ENCODE measurements around the gene RIOK3.

Gene RIOK3

DNA sequence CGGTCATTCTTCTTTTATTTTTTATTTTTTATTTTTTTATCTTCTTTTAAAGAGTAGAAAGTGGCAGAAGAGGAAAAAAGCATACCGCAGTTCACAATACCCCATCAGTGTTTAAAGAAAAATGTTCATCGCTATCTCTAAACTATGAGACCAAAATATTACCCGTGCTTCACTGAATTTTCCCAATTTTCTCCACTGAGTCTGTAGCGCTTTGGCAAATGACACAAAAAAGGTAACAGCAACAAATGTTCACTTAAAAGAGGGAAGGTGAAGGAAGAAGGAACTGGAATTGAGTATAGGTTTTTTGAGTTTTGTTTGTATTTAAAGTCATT is 15.1 kb upstream of the RIOK3 start:
- H3K4me3 ChIP-seq (ENCODE audit: low read length) = peak overlapping the region; percentile 95
- TF ChIP-seq ZNF274 (IDR thresholded peaks at IDR 0.05; ENCODE audit: low read depth, low read length) = no peak

GRCh38 chr18:23438608-23439366 is 14.3 kb upstream of the RIOK3 start:
- TF ChIP-seq ZNF274 (IDR thresholded peaks at IDR 0.05; ENCODE audit: low read depth, low read length) = no peak
- H3K4me3 ChIP-seq (ENCODE audit: low read length) = no peak overlapping the region

DNA sequence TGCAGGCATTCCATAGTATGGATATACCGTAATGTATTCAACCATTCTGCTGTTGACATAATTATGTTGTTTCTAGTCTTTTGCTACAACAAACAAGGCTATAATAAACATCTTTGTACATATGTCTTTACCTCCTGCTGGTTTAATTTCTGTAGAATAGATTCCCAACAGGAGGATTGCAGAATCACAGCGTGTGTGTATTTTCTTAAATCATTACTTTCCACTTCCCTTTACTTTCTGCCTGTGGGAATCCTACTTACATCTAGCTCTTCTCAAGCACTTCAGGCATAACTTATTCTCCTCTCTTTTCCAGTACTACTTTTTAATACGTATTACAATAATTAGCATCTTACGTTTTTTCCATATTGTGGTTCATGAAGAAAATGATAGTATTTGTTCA is 13.0 kb upstream of the RIOK3 start:
- no peak overlapping the region for H3K4me3 ChIP-seq (ENCODE audit: low read length)
- TF ChIP-seq ZNF274 (IDR thresholded peaks at IDR 0.05; ENCODE audit: low read depth, low read length) = no peak

GRCh38 chr18:23442958-23443357 is 10.1 kb upstream of the RIOK3 start:
- H3K4me3 ChIP-seq (ENCODE audit: low read length) = no peak overlapping the region

GRCh38 chr18:23448291-23448690 is 4.8 kb upstream of the RIOK3 start:
- no peak for TF ChIP-seq ZNF274 (IDR thresholded peaks at IDR 0.05; ENCODE audit: low read depth, low read length)
- H3K4me3 ChIP-seq (ENCODE audit: low read length) = no peak overlapping the region

More at GRCh38 chr18:23442958-23443357, 10.1 kb upstream of the RIOK3 start:
- no peak for TF ChIP-seq ZNF274 (IDR thresholded peaks at IDR 0.05; ENCODE audit: low read depth, low read length)

GRCh38 chr18:23450022-23450421 is 3.1 kb upstream of the RIOK3 start:
- no peak overlapping the region for H3K4me3 ChIP-seq (ENCODE audit: low read length)
- TF ChIP-seq ZNF274 (IDR thresholded peaks at IDR 0.05; ENCODE audit: low read depth, low read length) = no peak

DNA sequence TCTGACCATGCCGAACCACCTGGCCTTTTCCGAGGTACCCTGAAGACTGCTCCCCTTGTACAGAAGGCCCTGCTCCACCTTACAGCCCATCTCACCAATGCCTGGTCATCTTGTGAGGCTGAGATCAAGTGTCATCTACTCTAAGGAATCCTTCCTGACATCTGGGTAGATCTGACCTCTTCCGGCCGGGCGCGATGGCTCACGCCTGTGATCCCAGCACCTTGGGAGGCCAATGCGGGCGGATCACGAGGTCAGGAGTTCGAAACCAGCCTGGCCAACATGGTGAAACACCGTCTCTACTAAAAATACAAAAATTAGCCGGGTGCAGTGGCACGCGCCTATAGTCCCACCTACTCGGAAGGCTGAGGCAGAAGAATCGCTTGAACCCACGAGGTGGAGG is 2.1 kb upstream of the RIOK3 start:
- no peak for TF ChIP-seq ZNF274 (IDR thresholded peaks at IDR 0.05; ENCODE audit: low read depth, low read length)
- H3K4me3 ChIP-seq (ENCODE audit: low read length) = no peak overlapping the region; the same call in 1 of the 2 replicates

- no peak overlapping the region; the same call in 1 of the 2 replicates for H3K4me3 ChIP-seq (ENCODE audit: low read length)
- no peak for TF ChIP-seq ZNF274 (IDR thresholded peaks at IDR 0.05; ENCODE audit: low read depth, low read length)
These were observed 1.6 kb upstream of the RIOK3 start for GRCh38 chr18:23451491-23451890.

GRCh38 chr18:23452347-23452727 is 750 bp upstream of the RIOK3 start:
- TF ChIP-seq ZNF274 (IDR thresholded peaks at IDR 0.05; ENCODE audit: low read depth, low read length) = no peak
- peak overlapping the region; percentile 78 for H3K4me3 ChIP-seq (ENCODE audit: low read length)

DNA sequence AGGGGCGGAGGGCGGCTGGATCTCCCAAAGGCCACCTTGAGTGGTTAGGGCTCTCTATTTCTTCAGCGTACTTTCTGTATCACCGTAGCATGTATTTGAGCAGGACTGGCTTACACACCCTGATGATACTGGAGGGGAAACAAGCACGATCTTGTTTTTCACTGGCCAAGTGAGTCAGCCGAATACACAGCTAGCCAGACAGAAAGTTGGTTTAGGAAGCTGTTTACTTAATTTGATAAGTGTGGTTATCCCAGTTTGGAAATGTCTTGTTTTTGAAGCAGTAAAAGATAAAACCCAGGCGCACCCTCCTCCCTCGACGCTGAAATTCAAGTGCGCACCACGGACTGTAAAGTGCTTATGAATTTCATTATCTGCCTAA is 582 bp downstream of the RIOK3 start:
- H3K4me3 ChIP-seq (ENCODE audit: low read length) = peak overlapping the region; percentile 72

DNA sequence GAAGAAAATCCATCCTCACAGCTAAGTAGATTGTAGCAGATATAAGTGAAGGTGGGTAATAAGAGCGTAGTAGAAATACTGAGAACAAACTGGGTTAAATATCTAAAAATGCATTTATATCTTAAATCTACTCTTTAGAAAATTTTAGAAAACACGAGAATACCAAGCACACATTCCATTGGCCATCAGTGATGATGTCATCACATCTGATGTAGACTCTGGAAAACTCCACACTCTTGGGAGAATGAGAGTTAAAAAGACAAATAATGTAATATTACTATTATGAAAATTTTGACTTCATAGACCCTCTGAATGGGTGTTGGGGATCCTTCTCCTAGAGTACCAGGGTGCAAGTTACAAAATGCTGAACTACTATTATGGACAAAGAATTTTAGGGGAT is 3.7 kb downstream of the RIOK3 start:
- H3K4me3 ChIP-seq (ENCODE audit: low read length) = no peak overlapping the region
- TF ChIP-seq ZNF274 (IDR thresholded peaks at IDR 0.05; ENCODE audit: low read depth, low read length) = no peak

More for the DNA sequence above, 582 bp downstream of the RIOK3 start:
- TF ChIP-seq ZNF274 (IDR thresholded peaks at IDR 0.05; ENCODE audit: low read depth, low read length) = no peak

- no peak for TF ChIP-seq ZNF274 (IDR thresholded peaks at IDR 0.05; ENCODE audit: low read depth, low read length)
- no peak overlapping the region for H3K4me3 ChIP-seq (ENCODE audit: low read length)
These were observed 5.9 kb downstream of the RIOK3 start for GRCh38 chr18:23458830-23459529.

DNA sequence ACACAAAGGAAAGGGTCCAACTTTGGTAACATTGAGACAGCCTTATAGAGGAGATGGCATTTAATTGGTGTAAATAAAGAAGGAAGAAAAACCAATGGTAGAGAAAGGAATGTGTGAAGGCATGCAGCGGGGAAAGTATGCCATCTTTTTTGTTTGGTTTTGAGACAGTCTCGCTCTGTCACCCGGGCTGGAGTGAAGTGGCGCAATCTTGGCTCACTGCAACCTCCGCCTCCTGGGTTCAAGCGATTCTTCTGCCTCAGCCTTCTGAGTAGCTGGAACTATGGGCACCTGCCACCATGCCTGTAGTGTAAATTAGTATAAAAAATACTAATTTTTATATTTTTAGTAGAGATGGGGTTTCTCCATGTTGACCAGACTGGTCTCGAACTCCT is 6.4 kb downstream of the RIOK3 start:
- no peak for TF ChIP-seq ZNF274 (IDR thresholded peaks at IDR 0.05; ENCODE audit: low read depth, low read length)

DNA sequence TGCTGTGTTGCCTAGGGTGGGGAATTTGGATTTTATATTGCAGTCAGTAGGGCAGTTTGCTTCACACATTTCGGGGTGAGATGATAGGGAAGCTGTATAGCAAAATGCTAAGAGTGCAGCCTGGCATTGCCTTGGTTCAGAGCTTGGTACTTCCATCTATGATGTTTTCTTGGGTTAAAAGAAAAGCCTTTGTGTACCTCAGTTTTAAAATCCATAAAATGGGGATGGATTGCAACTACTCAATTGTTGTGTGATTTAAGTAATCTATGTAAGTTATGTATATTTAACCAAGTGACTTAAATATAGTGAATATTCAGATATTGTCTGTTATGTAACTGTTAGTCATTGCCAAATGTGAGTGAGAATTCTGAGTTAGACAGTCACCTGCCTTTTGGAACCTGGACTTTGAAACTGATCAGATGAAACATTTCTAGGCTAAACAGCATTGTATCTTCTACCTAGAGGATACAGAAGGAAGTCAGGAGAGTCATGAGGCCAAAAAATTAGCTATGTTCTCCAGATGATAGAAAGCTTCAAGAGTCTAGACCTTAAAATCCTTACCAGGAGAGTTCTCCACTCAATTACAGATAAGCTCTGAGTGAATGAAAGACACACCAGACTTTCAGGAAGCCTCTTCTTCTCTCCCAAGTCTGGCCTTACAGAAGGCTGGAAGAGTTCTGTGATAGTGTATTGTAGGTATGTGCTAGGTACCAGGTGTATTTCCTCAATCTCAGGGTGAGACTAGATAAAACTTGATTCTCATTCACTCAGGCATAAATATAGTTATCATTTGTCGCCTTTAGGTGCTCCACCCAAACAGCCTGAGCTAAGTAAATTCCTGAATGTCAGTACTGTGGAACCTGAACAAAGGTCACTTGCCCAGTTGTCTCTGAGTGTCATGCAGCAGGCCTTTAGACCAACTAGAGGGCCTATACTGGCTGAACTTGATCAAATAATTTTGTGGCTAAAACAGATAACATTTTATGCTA is 7.5 kb downstream of the RIOK3 start:
- TF ChIP-seq ZNF274 (IDR thresholded peaks at IDR 0.05; ENCODE audit: low read depth, low read length) = no peak
- no peak overlapping the region for H3K4me3 ChIP-seq (ENCODE audit: low read length)

More for the DNA sequence above, 6.4 kb downstream of the RIOK3 start:
- no peak overlapping the region for H3K4me3 ChIP-seq (ENCODE audit: low read length)

Measured in GM08714 (cell line).